WI38 (cell line): ENCODE measurements around the gene WHRN.

ENCODE experiments used
- H3K4me3 ChIP-seq: 2 replicates; pipeline ENCODE4 v1.5.1; 2011; ENCODE audit warnings: low read depth, mild to moderate bottlenecking, control low read depth, low read length
- CTCF ChIP-seq: IDR thresholded peaks from 2 replicates; pipeline ENCODE4 v1.5.1; 2012; ENCODE audit warnings: low read depth, mild to moderate bottlenecking, control low read depth, low read length

The WHRN gene

GRCh38 chr9:114369216-114370130 is 135.8 kb downstream of the WHRN start:
- no peak overlapping the region for H3K4me3 ChIP-seq
- TF ChIP-seq CTCF = no peak

- no peak for TF ChIP-seq CTCF
- H3K4me3 ChIP-seq = no peak overlapping the region
Observed at GRCh38 chr9:114367772-114368569, 137.3 kb downstream of the WHRN start.

- TF ChIP-seq CTCF = no peak
- H3K4me3 ChIP-seq = no peak overlapping the region
Observed at GRCh38 chr9:114367366-114367765, 137.9 kb downstream of the WHRN start.

- no peak for TF ChIP-seq CTCF
- no peak overlapping the region for H3K4me3 ChIP-seq
Observed at GRCh38 chr9:114366334-114367128, 138.7 kb downstream of the WHRN start.

- H3K4me3 ChIP-seq = no peak overlapping the region
Observed at GRCh38 chr9:114365194-114365593, 140.1 kb downstream of the WHRN start.

More at GRCh38 chr9:114365194-114365593, 140.1 kb downstream of the WHRN start:
- TF ChIP-seq CTCF = no peak
